HL-60 (cell line): ENCODE results near the gene ALOX12.

ENCODE experiments used
- CTCF ChIP-seq: IDR thresholded peaks from one replicate; pipeline ENCODE4 v1.5.1; 2011; ENCODE audit warnings: low read length, control low read depth, inconsistent platforms; ENCODE audit not compliant: insufficient read depth
- GABPA ChIP-seq: IDR thresholded peaks from 2 replicates; pipeline ENCODE4 v1.6.1; 2012; ENCODE audit warnings: low read depth
- POLR2AphosphoS5 ChIP-seq: IDR thresholded peaks from 2 replicates; pipeline ENCODE4 v1.6.1; 2012; ENCODE audit warnings: low read depth
- REST ChIP-seq: IDR thresholded peaks from 2 replicates; pipeline ENCODE4 v1.6.1; 2012; ENCODE audit warnings: low read depth; ENCODE audit not compliant: insufficient replicate concordance

DNA sequence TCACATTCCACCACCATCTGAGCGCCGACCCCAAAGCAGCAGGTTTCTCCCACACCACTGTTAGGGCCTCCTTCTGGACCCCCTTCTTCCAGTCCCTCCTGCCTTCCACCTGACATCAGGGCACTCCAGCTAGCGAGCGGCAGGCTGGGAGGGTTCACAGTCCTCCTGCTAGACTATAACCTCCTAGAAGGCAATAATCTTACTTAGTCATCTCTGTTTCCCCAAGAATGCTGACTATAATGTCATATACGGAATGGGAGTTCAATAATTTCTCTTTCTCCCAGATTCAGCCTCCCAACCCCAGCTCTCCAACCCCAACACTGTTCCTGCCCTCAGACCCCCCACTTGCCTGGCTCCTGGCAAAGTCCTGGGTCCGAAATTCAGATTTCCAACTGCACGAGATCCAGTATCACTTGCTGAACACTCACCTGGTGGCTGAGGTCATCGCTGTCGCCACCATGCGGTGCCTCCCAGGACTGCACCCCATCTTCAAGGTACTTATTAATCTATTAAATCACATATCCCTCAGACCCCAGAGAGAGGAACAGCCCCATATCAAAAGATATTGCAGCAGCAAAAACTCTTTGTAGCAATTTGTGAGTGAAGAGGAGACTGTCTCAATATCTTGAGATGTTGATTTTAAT, 5.6 kb downstream of the ALOX12 start:
- no peak for TF ChIP-seq CTCF
- TF ChIP-seq POLR2AphosphoS5 = no peak
- no peak for TF ChIP-seq REST
- no peak for TF ChIP-seq GABPA
